HG02610 (cell line): Measurements from ENCODE around the gene UBA5.
"Not testable (repeated sequence)": the region's sequence is repeated elsewhere in the genome, so short reads cannot be mapped to it uniquely, and the experiment has no call there.

ENCODE experiments used
- ATAC-seq: cut with Tn5 transposase; IDR thresholded peaks from one replicate; pipeline ENCODE4 v1.9.1; 2021; ENCODE audit warnings: mild to moderate bottlenecking, moderate library complexity; ENCODE audit not compliant: unreplicated experiment

UBA5 gene

DNA sequence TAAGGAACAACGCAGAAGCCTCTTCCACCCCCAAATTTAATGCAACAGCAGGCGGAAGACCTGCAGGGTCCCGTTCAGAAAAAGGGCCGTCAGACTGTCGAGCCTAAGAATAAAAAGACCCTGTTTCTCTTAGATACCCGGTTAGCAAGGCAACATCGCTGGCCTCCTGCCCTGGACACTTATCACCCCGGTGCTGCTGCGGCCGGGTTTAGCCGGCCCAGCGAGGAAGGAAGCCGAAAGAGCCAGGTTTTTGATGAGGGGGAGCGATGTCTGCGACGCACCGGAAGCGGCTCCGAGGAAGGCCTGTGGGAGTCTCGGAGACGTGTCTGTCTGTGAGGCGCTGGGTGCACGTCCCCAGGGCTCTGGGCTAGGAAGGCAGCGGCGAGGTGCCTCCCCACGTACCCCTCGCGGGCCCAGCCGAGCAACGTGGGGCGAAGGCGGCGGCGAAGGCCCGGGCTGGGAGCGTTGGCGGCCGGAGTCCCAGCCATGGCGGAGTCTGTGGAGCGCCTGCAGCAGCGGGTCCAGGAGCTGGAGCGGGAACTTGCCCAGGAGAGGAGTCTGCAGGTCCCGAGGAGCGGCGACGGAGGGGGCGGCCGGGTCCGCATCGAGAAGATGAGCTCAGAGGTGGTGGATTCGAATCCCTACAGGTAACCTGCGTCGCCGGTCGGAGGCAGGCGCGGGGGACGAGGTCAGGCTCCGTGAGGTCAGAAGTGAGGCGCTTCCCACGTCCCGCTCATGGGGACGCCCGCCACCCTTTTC lies at the start of gene UBA5:
Gene UBA5, plus strand, starts transcription at position 278 of the 759 bp plus-strand sequence. Its CDS starts 209 bp downstream, at position 487.
- peak; percentile 74 for ATAC-seq

DNA sequence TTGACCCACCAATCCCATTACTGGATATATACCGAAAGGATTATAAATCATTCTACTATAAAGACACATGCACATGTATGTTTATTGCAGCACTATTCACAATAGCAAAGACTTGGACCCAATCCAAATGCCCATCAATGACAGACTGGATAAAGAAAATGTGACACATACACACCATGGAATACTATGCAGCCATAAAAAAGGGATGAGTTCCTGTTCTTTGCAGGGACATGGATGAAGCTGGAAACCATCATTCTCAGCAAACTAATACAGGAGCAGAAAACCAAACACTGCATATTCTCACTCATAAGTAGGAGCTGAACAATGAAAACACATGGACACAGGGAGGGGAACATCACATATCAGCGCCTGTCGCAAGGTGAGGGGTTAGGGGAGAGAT lies 44.8 kb upstream of the UBA5 start:
- not testable (repeated sequence) for ATAC-seq

DNA sequence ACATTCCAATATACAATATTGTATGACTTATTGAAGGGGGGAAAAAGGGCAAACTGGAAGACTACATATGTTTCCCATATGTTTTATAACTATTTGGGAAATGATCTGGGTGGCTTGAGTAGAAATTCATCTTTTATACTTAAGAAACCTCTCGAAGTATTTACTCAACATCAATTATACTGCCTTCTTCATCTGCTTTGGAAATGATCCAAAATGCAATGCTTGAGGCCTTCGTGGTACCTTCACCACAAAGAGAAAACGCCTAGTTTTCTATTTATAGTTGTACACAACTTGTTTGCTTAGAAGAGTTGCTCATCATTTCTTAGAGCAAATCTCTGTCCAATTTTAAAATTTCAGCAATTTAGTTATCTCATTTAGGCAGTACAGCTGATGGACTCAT lies 44.2 kb upstream of the UBA5 start:
- ATAC-seq: no peak

DNA sequence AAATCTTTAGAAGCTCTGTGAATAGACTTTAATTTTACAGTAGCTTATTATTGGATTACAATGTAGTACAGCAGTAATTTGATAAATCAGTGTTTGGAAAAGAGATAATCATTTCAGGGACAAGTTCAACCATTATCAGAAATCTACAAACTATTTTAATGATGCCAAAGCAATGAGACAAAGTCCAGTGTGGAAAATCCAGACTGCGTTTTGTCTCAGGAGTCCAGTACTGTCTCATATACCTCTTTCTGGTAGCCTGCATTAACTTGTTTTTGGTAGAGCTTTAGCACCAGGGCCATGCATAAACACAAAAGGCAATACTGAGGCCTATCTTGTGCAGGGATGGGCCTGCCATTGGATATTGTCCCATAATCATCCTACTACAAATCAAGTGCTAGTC lies 43.3 kb upstream of the UBA5 start:
- ATAC-seq: no peak

DNA sequence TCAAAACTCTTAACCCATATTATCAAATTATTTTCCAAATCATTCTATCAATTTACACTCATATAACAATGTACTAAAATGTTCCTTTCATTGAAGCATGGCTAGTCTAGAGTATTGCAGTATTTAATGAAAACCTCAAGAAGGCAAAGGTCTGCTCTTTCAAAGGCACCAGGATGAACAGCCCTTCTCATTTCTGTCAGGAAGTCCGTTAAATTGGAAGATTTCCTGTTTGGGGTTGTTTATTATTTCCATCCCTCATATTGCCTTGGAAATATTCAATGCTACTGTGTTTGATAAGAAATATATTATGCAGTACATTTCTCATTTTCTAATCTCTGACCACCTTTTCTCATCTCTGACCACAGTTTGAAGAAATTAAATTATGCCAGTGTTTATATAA lies 38.0 kb upstream of the UBA5 start:
- no peak for ATAC-seq

DNA sequence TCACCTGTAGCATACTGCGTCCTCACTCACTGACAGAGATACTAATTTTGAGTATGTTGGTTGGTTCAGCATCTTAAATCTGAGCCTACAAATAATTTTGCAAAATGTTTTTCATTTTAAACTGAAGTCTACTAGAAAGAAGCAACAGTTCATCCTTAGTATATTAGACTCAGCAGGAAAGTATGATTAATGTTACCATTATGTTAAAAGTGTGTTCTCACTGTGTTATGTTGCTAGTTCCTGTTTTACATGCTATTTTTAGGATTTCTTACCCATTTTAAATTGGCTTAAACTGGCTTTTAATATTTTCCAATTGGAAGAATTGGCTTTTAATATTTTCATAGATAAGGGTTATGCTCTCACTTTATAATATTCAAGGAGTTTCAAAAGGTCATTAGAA lies 37.4 kb upstream of the UBA5 start:
- ATAC-seq: no peak

DNA sequence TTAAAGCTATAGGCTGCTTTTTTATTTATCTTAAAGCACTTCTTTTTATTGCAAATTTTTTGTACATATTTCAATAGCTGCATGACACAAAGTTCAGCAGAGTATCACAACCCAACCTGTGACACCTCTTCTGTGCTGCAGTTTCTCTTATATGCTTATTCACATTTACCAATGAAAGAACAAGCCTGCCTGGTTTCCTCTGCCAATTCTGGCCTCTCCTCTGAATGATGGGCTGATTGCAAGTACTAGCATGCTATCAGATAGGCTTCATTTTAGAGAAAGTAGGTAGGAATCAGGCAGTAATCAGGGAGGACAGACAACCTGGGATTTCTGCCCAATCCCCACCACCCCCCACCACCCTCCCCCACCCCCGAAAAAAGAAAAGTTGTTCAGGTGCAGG lies 36.5 kb upstream of the UBA5 start:
- no peak for ATAC-seq

DNA sequence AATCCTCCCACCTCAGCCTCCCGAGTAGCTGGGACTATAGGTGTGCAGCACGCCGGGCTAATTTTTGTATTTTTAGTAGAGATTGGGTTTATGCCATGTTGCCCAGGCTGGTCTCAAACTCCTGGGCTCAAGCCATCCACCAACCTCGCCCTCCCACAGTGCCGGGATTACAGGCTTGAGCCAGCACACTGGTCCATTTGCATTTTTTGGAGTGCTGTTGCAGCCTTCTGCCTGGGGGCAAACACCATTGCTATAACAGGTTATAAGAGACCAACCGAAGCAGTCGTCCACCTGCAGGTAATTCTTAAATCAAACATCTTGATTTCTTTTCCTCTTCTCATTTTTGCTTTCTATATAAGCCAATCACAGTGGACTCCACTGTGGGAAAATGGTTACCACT lies 35.3 kb upstream of the UBA5 start:
- no peak for ATAC-seq

DNA sequence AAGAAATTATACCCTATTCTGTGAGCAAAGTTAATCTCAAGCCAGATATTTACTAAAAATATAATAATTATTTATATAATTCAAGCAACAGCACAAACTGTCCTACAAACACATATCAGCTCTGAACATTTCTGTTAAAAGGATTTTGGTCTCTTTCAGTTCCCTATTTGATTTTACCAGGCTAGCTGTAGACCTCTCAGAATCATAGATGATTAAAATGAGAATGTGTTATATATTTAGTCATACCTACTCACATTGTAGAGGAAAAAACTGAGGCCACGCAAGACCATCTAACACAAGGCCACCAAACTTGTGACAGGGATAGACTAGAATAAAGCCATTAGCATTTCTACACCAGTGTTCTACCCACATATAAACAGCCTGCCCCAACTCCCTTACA lies 34.5 kb upstream of the UBA5 start:
- ATAC-seq: peak; percentile 85

DNA sequence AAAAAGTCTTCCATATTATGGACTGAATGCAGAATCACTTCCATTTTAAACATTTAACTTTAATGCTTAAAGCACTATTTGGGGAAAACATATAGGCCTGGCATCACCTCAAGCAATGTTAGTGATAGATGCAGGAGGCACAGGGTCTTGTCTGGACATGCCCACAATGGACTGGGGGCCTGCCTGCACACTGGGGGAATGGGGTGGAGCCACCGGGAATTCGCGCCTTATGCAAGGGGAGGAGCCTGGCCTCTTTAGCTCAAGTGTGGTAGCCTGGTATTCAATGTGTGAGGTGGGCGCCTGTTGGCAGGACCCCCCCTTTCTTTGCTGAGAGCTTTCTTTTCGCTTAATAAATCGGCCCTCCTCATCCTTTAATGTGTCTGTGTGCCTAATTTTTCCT lies 33.2 kb upstream of the UBA5 start:
- no peak for ATAC-seq

DNA sequence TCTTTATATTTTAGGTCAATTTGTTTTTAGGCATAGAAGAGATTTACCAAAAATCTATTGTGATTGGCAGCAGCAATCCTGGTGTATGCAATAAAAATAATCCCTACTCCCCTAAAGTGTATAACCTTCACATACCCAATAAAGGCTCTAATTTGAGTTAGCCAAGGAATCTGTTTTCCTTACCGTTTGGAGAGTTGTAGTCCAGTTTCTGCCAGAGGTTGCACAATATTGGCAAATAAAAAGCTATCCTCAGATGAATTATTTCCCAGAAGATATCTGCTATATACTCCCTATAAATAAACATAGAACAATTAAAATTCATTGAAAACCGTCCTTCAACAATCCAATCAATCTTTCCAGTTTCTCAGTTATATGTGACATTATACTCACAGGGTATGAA lies 32.0 kb upstream of the UBA5 start:
- no peak for ATAC-seq

DNA sequence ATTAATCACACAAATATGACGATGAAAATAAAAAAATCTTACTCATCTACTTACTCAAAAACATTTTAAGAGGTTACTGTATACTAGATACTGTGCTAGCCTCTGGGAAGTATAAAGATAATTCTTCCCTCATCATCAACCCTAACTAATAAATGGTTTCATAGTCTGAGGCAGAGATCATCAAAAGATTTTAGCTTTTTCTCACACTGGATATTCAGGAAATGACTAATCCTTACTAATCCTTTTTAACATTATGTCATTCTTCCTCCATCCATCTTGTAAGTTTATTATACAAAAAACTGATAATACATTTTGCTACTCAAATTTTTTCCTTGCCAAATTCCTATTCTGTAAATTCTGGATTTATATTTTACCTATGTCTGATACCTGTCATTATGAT lies 30.2 kb upstream of the UBA5 start:
- no peak for ATAC-seq

DNA sequence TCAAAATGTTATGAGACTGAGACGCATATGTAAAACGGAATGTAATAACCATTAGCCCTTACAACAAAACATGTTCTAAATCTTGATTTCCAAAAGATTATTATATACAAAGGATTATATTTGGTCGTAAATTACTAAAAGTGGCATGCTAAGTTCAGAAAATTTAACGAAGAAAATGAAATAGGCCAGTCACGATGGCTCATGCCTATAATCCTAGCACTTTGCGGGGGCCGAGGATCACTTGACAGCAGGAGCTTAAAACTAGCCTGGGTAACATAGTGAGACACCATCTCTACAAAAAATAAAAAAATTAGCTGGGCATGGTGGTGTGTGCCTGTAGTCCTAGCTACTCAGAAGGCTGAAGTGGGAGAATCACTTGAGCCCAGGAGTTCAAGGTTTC lies 29.5 kb upstream of the UBA5 start:
- ATAC-seq: no peak

DNA sequence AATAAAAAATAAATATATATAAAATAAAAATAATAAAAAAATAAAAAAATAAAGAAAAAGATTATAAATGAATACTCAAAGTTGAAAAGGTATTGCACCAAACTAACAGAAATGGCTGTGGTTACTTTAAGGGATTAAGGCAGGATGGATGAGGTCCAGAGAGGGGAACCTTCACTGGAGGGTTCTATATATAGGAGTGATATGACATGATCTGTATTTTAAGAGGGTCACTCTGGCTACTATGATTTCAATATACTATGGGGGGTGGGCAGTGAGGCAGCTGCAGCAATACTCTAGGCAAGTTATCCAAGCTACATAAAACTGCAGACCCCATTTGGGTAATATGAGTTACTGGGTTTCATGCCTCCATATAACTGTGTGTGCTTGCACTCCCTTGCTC lies 25.1 kb upstream of the UBA5 start:
- ATAC-seq: no peak

DNA sequence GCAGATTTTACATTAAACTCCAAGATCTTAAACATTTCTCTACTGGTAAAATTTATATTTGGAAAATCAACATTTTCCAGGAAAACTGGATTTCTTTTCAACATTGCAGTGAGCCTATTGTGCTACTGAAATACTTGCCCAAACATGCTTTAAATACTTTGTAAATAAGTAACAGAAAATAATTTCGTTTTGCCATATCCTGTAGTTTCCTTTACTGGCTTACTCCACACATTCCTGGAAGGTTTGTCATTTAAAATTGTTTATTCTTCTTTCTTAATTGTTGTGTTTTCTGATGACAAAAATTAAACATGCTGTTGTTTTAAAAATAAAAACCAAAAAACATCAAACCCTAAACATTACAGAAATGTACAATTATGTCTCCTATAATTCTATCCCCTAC lies 22.5 kb upstream of the UBA5 start:
- ATAC-seq: no peak

DNA sequence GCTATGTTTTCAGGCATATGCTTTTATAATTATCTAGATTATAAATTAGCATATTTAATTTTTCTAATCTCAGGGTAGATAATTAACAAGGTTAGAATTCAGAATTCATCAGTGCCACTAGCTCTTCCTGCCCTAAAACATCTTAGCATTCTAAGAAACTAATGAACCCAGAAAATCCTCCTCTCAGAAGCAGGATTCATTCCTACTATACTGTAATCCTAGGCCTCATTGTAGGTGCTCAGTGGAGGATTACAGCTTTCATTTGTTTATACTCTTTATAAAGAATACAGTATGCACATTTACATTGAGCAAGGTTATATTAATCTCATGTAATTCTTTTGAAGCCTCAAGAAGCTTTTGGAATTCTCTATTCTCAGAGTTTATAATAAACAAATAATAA lies 21.4 kb upstream of the UBA5 start:
- no peak for ATAC-seq

DNA sequence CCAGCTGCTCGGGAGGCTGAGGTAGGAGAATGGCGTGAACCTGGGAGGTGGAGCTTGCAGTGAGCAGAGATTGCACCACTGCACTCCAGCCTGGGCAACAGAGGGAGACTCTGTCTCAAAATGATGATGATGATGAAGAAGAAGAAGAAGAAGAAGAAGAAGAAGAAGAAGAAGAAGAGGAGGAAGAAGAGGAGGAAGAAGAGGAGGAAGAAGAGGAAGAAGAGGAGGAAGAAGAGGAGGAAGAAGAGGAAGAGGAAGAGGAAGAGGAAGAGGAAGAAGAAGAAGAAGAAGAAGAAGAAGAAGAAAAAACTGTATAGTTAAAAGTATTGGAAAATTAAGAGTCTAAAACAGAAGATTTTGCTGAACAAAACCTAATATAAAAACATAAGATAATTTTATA lies 18.7 kb upstream of the UBA5 start:
- not testable (repeated sequence) for ATAC-seq

DNA sequence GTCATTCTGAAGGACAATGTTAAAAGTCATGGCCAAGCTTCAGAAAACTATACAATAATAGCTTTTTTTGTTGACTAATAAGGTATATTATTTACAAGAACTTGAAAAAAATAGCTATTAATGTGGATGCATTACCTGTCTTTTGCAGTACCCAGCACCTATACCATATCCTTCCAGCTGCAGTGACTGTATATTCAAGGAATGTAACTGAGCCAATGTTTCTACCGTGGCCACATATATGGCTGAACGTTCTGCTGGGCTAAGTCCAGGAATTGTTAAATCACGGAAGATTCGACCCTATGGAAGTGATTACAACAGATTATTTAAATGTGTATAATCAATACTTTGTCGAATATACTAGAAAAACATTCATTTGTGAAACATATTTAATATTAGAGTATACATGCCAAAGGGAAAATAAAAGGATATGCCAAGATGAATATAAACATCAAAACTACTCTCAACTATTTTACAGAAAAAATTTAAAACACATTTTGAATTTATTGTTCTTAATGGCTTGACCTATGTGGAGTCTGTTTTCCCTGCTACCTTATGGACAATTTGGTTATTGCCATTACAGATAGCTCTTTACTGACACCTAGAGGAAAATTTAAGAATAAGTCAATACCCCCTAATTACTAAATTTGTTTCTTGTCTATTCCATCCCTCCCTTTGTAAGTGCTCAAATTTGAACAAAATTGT lies 18.1 kb upstream of the UBA5 start:
- no peak for ATAC-seq

DNA sequence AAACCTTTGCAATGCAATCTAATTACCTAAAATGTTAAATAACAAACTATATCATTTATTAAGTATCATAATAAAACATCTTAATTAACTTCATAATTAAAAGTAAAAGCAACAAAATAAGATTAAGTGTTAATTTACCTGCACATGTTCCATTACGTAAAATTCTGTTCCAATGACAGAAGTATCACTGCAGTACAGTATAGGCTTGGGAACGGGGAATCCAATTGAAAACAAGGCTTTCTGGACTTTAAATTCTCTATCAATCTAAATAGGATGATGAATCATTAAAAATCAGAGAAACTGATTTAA lies 17.6 kb upstream of the UBA5 start:
- ATAC-seq: no peak

DNA sequence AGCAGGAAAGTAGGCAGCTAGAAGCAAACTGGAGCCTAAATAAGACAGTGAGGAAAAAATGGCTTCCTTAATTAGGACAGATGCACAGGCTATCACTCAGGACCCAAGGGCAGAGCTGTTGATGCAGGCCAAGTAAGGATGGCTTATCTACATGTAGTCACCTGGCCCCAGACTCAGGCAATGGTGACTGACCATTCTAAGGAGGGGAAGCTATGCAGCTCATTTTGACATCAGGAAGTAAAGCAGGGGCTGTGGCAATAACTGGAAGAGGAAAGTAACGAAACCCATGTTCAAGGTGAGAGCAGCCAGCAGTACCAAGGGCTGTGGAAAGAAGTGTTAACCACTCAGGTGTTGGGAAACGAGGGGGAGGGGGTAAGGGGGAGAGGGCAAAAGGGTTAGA lies 16.8 kb upstream of the UBA5 start:
- no peak for ATAC-seq

DNA sequence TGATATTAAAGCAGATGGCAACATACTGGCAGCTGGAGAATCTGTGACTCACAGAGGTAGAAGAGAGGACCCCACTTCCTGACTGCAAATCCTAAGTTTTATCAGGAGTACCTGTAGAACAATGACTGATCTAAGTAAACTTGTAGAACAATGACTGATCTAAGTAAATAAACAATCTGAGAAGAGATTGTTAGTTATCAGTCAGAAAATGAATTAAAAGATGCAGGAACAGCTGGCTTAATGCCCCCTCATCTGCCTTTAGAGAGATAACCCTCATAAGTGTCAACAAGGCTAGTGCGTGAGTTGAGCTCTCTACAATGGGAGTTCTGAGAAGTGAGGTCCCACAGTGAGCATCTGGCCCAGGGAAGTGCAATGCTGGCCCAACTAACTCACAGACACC lies 15.1 kb upstream of the UBA5 start:
- ATAC-seq: no peak

DNA sequence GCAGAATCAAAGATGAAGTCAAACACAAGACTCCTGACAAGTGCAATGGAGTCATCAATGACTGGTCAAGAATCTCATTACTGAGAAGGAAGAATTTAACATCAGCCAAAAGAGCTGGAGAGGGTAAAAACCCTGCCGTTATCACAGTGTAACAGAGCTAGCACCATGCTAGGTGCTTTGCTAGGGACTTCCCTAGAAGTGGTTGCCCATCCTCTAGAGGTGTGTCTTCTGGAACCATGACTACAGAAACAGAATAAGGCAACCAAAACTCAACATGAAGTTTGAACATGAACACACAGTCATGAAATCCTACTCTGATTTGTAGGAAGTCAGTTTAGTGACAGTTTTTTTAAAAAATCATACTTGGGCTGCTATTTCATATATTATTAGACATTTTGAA lies 10.0 kb upstream of the UBA5 start:
- peak; percentile 36 for ATAC-seq
